Right cardiac atrium (tissue), 5 donors: ENCODE data around the gene RPS6KA2. TPM values are rescaled to one million over a fixed set of nuclear protein-coding genes. Genes with fewer than 3 reads are reported as not detected.

Source experiments
- ATAC-seq, 2 donors: fragments of 200-7000 bp; cut with Tn5 transposase; one replicate each; pipeline versions ENCODE4 v1.8.0 to v1.9.1; 2020; ENCODE audit warnings: moderate library complexity in 2 of 2, mild to moderate bottlenecking in 1 of 2
- DNase-seq, 3 donors: peaks; one replicate each; pipeline ENCODE4 v3.0.0-alpha.2; 2020
- H3K27ac ChIP-seq: one replicate; pipeline ENCODE4 v1.5.1; 2013; ENCODE audit warnings: mild to moderate bottlenecking, low read length, control low read depth, moderate library complexity
- H3K27me3 ChIP-seq: one replicate; pipeline ENCODE4 v1.6.1; 2013; ENCODE audit not compliant: control insufficient read depth, insufficient read depth
- H3K4me1 ChIP-seq: one replicate; pipeline ENCODE4 v1.6.1; 2013; ENCODE audit warnings: low read length; ENCODE audit not compliant: control insufficient read depth, insufficient read depth
- H3K4me3 ChIP-seq: one replicate; pipeline ENCODE4 v1.5.1; 2013; ENCODE audit warnings: low read length, control low read depth
- H3K9me3 ChIP-seq: one replicate; pipeline ENCODE4 v1.6.1; 2013; ENCODE audit warnings: low read length; ENCODE audit not compliant: control insufficient read depth
- WGBS: extraction: QIAGEN DNeasy Blood & Tissue Kit; methylation state at CpG from one replicate; pipeline ENCODE4 v1.1.7; 2013; 5-methylcytosine and 5-hydroxymethylcytosine counted together
- intact Hi-C, 4 donors: fragments of 100-400 bp; cut with DNase I; formaldehyde crosslinking; loops; one replicate each; pipeline versions ENCODE4 v1.11.0 to v1.14.0; 2022 to 2023
- long read RNA-seq, 4 donors: library from polyadenylated mRNA; unstranded; transcript quantifications; one replicate each; pipeline ENCODE4 v2.0.0, GENCODE V29; 2020 to 2021
- polyA plus RNA-seq: library from polyadenylated mRNA; stranded (reverse); fragments of 200-250 nt; gene quantifications from one replicate; pipeline ENCODE4 v1.2.3, GENCODE V29; 2013
- total RNA-seq, 4 donors: library from RNA; stranded (reverse); fragmentation: NEBNext Ultra II Directional; extraction: Animal tissue kit (Norgen Biotek cat#: 25700); gene quantifications; one replicate each; pipeline ENCODE4 v1.2.1, GENCODE V29; 2021
- donor health status: healthy with polysubstance abuse.
- donor health status: DM: no; HTN: yes; CAD: no.
- donor health status: DM: no; HTN: no; CAD: no.
- donor health status: DM: no; HTN: yes; CAD: no; lungs with severe emphysema.
- donor health status: DM: yes; HTN: yes; CAD: no.

The RPS6KA2 gene
- total RNA-seq (10 to 100 TPM; 53.1 to 80.9 (median 67.9) TPM), polyA plus RNA-seq (34.0 TPM)
- long read RNA-seq, donor 1, full-length matches to known transcripts, result 113 of 272 reads
- long read RNA-seq, donor 1, partial matches to known transcripts, result 58 of 272 reads
- long read RNA-seq, donor 1, other reads (novel, unspliced or antisense), result 101 of 272 reads
- long read RNA-seq, donor 2, full-length matches to known transcripts, result 57 of 120 reads
- long read RNA-seq, donor 2, partial matches to known transcripts, result 15 of 120 reads
- long read RNA-seq, donor 2, other reads (novel, unspliced or antisense), result 48 of 120 reads
- long read RNA-seq, donor 3, full-length matches to known transcripts, result 11 of 162 reads
- long read RNA-seq, donor 3, partial matches to known transcripts, result 25 of 162 reads
- long read RNA-seq, donor 3, other reads (novel, unspliced or antisense), result 126 of 162 reads
- long read RNA-seq, donor 4, full-length matches to known transcripts, result 55 of 113 reads
- long read RNA-seq, donor 4, partial matches to known transcripts, result 11 of 113 reads
- long read RNA-seq, donor 4, other reads (novel, unspliced or antisense), result 47 of 113 reads

- WGBS, result under 1% methylated on average over 84 of the region's 87 CpGs
- Histone ChIP-seq H3K27ac (peak within 1 kb of the TSS; percentile 97), H3K27me3 (no peaks in the 10 kb centered on the region), H3K9me3 (no peaks in the 10 kb centered on the region), H3K4me1 (peaks cover 14% of the 10 kb centered on the region), H3K4me3 (peak within 1 kb of the TSS; percentile 82)
- intact Hi-C loops, result loop anchor here in 2 of 4 donors (10.0 kb wide), 1 partner anchor 72 kb away; no protein-coding TSS in a partner anchor
- peak; percentile 100 for DNase-seq
- ATAC-seq, result peak; percentile 96 to 97
Measured at GRCh38 chr6:166627033-166627874, at the start of gene RPS6KA2. Gene RPS6KA2 (minus strand): TSS chr6:166627251. CDS start chr6:166627019, 232 bp downstream.

- WGBS, result 73% methylated on average over 14 of the region's 14 CpGs
- DNase-seq (no peak), ATAC-seq (peak in 1 of 2 donors; percentile 38)
- intact Hi-C loops, result no loop called here
- Histone ChIP-seq H3K9me3 (no peaks in the 10 kb centered on the region), H3K4me1 (peaks cover 2% of the 10 kb centered on the region), H3K27ac (no peak overlapping the region), H3K4me3 (no peak overlapping the region), H3K27me3 (no peaks in the 10 kb centered on the region)
Measured at GRCh38 chr6:166676270-166676860, 49.3 kb upstream of the RPS6KA2 start.

DNA sequence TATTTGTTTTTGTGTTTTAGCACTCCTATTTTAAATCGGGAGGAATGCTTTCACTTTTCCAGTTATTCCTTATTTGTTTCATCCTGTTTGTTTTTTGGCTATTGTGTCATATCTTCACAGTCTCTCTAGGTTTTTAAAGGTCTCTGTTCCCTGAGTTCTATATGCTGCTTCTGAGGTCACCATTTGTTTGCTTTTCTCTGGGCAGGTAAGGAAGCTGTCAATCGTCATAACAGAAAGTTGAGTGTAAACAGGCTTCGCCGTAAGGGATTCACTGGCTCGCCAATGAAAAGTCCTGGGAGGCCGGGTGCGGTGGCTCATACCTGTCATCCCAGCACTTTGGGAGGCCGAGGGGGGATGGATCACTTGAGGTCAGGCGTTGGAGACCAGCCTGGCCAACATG lies 48.7 kb upstream of the RPS6KA2 start:
- 95% methylated on average over 9 of the region's 9 CpGs for WGBS

GRCh38 chr6:166673309-166673708 lies 46.3 kb upstream of the RPS6KA2 start:
- H3K4me3 ChIP-seq, result no peak overlapping the region
- intact Hi-C loops, result no loop called here
- 72% methylated on average over 6 of the region's 6 CpGs for WGBS
- DNase-seq (no peak), ATAC-seq (no peak)
- H3K27ac ChIP-seq, result no peak overlapping the region
- H3K4me1 ChIP-seq, result peaks cover 2% of the 10 kb centered on the region
- no peaks in the 10 kb centered on the region for H3K9me3 ChIP-seq
- no peaks in the 10 kb centered on the region for H3K27me3 ChIP-seq

More for the DNA sequence above, 48.7 kb upstream of the RPS6KA2 start:
- ATAC-seq, result no peak
- Histone ChIP-seq H3K4me1 (peaks cover 2% of the 10 kb centered on the region), H3K9me3 (no peaks in the 10 kb centered on the region), H3K4me3 (no peak overlapping the region), H3K27ac (no peak overlapping the region), H3K27me3 (no peaks in the 10 kb centered on the region)
- intact Hi-C loops, result no loop called here
- no peak for DNase-seq

GRCh38 chr6:166672624-166673206 lies 45.7 kb upstream of the RPS6KA2 start:
- Histone ChIP-seq H3K4me3 (no peak overlapping the region), H3K27me3 (no peaks in the 10 kb centered on the region), H3K27ac (no peak overlapping the region), H3K4me1 (peaks cover 2% of the 10 kb centered on the region), H3K9me3 (no peaks in the 10 kb centered on the region)
- no peak for DNase-seq
- WGBS, result 42% methylated on average over 14 of the region's 14 CpGs
- peak in 1 of 2 donors; percentile 18 for ATAC-seq
- intact Hi-C loops, result no loop called here

GRCh38 chr6:166672146-166672545 lies 45.1 kb upstream of the RPS6KA2 start:
- H3K27me3 ChIP-seq, result no peaks in the 10 kb centered on the region
- H3K4me1 ChIP-seq, result peaks cover 2% of the 10 kb centered on the region
- 48% methylated on average over 12 of the region's 12 CpGs for WGBS
- DNase-seq, result no peak
- H3K27ac ChIP-seq, result no peak overlapping the region
- intact Hi-C loops, result no loop called here
- ATAC-seq, result peak in 1 of 2 donors; percentile 12
- no peak overlapping the region for H3K4me3 ChIP-seq
- no peaks in the 10 kb centered on the region for H3K9me3 ChIP-seq

DNA sequence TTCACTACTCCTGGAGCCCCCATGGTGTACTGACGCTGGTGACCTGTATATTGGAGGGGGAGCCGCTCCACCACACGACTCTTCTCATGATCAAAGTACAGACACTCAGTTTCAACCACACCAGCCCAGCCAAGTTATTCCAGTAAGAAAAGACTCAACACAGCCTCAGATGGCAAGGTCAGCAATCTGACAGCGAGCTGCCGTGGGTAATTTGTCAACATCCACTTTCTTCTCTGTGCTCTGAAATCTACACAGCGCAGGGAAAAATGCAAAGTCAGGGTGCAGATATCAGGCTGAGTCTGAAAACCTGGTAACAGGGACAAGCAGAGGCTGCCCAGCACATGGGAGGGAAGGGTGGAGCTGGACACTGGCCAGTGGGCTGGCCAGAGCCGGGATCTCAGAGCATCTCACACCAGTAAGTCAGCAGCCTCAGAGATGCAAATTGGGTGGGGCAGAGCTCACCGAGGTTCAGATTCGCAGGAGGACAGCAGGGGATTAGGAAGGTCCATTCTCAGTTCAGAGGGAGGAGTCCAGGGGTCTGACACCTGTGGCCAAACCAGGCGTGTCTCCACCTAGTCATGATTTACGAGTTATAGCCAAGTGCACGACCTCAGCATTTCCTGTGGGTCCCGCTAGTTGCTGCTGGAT lies 44.5 kb upstream of the RPS6KA2 start:
- Histone ChIP-seq H3K4me1 (peaks cover 2% of the 10 kb centered on the region), H3K4me3 (no peak overlapping the region), H3K27me3 (no peaks in the 10 kb centered on the region), H3K27ac (no peak overlapping the region), H3K9me3 (no peaks in the 10 kb centered on the region)
- 22% methylated on average over 13 of the region's 13 CpGs for WGBS
- peak in 2 of 3 donors; percentile 39 to 76 for DNase-seq
- ATAC-seq, result peak; percentile 62 to 79
- intact Hi-C loops, result no loop called here

- WGBS, result 89% methylated on average over 5 of the region's 5 CpGs
- DNase-seq, result no peak
- intact Hi-C loops, result no loop called here
- no peak overlapping the region for H3K27ac ChIP-seq
- no peaks in the 10 kb centered on the region for H3K9me3 ChIP-seq
- H3K4me1 ChIP-seq, result peaks cover 2% of the 10 kb centered on the region
- H3K4me3 ChIP-seq, result no peak overlapping the region
- H3K27me3 ChIP-seq, result no peaks in the 10 kb centered on the region
- no peak for ATAC-seq
Measured at GRCh38 chr6:166670894-166671293, 43.8 kb upstream of the RPS6KA2 start.

DNA sequence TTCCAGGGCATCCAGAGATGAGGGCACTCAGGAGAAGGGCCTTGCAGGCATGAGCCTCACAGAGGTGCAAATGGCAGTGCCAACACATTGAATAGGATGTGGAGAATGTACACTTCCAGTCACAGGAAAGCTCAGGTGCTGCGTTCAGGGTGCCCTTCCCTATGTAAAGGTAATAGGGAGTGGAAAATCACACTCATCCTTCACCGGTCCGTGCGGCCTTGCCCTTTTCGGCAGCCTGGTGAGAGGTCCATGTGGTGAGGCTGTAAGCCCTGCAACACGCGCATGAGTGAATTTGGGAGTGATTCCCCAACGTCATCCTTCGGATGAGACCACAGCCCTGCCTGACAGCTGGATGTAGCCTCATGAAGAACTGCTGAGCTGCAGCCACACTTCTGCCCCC lies 43.0 kb upstream of the RPS6KA2 start:
- no peak overlapping the region for H3K4me3 ChIP-seq
- 96% methylated on average over 9 of the region's 9 CpGs for WGBS
- H3K27me3 ChIP-seq, result no peaks in the 10 kb centered on the region
- no peak overlapping the region for H3K27ac ChIP-seq
- intact Hi-C loops, result no loop called here
- H3K4me1 ChIP-seq, result peaks cover 2% of the 10 kb centered on the region
- ATAC-seq, result no peak
- no peak for DNase-seq
- no peaks in the 10 kb centered on the region for H3K9me3 ChIP-seq
